GM12892 (cell line): ENCODE measurements around the gene TRANK1.

ENCODE experiments used
- POLR2A ChIP-seq: IDR thresholded peaks from 2 replicates; pipeline ENCODE4 v1.6.1; 2011; ENCODE audit warnings: low read depth, low read length, control low read depth
- POLR2AphosphoS5 ChIP-seq: IDR thresholded peaks from 2 replicates; pipeline ENCODE4 v1.6.1; 2011; ENCODE audit warnings: low read depth, low read length, control low read depth
- TAF1 ChIP-seq: IDR thresholded peaks from 2 replicates; pipeline ENCODE4 v1.6.1; 2011; ENCODE audit warnings: low read depth, mild to moderate bottlenecking, control low read depth, low read length, borderline replicate concordance

DNA sequence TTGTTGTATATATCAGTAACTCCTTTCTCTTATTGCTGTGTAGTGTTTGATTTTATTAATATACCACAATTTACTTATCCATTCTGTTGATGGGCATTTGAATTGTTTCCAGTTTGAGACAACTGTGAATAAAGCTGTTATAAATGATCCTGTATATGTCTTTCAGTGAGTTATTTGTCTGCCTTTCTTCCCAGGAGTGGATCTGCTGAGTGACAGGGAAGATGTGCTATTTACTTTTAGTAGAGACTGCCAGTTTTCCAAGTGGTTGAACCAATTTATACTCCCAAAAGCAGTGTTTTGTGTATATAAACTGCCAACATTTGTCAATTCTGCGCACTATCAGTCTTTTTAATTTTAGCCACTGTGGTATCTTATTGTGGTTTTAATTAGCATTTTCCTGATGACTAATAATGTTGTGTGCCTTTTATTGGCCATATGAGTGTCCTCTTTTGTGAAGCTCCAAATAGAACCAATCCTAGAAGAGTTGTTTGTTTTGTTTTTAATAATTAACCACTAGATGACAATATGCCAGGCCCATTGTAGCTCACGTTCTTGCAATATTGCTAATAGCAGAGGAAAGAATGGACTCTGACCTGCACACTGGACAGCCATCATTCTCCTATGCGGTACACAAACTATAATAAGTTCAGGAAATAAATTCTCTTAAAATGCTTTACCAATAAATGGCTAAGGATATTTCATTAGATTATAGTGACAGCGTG, 25.3 kb downstream of the TRANK1 start:
- no peak for TF ChIP-seq POLR2A
- TF ChIP-seq TAF1 = no peak
- TF ChIP-seq POLR2AphosphoS5 = no peak
